NOMO-1 treated with DMSO at 0.1 percent for 48 hours (cell line): ENCODE data around the gene PRPF39.
"Not testable (repeated sequence)": the region's sequence is repeated elsewhere in the genome, so short reads cannot be mapped to it uniquely, and the experiment has no call there.

Source experiments
- DNase-seq: peaks from one replicate; lab custom pipeline; 2025; ENCODE audit not compliant: unreplicated experiment; lab: John Stamatoyannopoulos, UW

The PRPF39 gene

GRCh38 chr14:45081096-45081495, 2.8 kb upstream of the PRPF39 start:
- not testable (repeated sequence) for DNase-seq

- no peak for DNase-seq
Measured at GRCh38 chr14:45082420-45082819, 1.5 kb upstream of the PRPF39 start.

GRCh38 chr14:45083617-45083975, 320 bp upstream of the PRPF39 start:
- no peak for DNase-seq

GRCh38 chr14:45084946-45085346, 1.0 kb downstream of the PRPF39 start:
- DNase-seq = peak; percentile 11

- DNase-seq = no peak
Measured at GRCh38 chr14:45089813-45090212, 5.9 kb downstream of the PRPF39 start.

GRCh38 chr14:45091710-45092109, 7.8 kb downstream of the PRPF39 start:
- no peak for DNase-seq

- no peak for DNase-seq
Measured at GRCh38 chr14:45094275-45094674, 10.4 kb downstream of the PRPF39 start.

- DNase-seq = no peak
Measured at GRCh38 chr14:45095143-45095542, 11.2 kb downstream of the PRPF39 start.

GRCh38 chr14:45096218-45096617, 12.3 kb downstream of the PRPF39 start:
- no peak for DNase-seq

GRCh38 chr14:45103806-45104205, 19.9 kb downstream of the PRPF39 start:
- no peak for DNase-seq

- DNase-seq = no peak
Measured at GRCh38 chr14:45104561-45104960, 20.6 kb downstream of the PRPF39 start.

GRCh38 chr14:45112896-45113781, 29.2 kb downstream of the PRPF39 start:
- no peak for DNase-seq

- no peak for DNase-seq
Measured at GRCh38 chr14:45114327-45114726, 30.4 kb downstream of the PRPF39 start.

- DNase-seq = no peak
Measured at GRCh38 chr14:45118594-45118993, 34.7 kb downstream of the PRPF39 start.

- DNase-seq = no peak
Measured at GRCh38 chr14:45120096-45120495, 36.2 kb downstream of the PRPF39 start.

- no peak for DNase-seq
Measured at GRCh38 chr14:45123271-45123670, 39.4 kb downstream of the PRPF39 start.

- DNase-seq = no peak
Measured at GRCh38 chr14:45125754-45126153, 41.8 kb downstream of the PRPF39 start.

- no peak for DNase-seq
Measured at GRCh38 chr14:45128963-45129629, 45.2 kb downstream of the PRPF39 start.

- DNase-seq = no peak
Measured at GRCh38 chr14:45133683-45134050, 49.8 kb downstream of the PRPF39 start.

- peak; percentile 98 for DNase-seq
Measured at GRCh38 chr14:45134051-45134958, 50.4 kb downstream of the PRPF39 start, which contains the start of gene FKBP3. FKBP3 (minus strand) TSS chr14:45134481; CDS start chr14:45134456, 25 bp downstream.

GRCh38 chr14:45135156-45135555, 51.2 kb downstream of the PRPF39 start:
- no peak for DNase-seq
